H1 (cell line): ENCODE measurements around the gene FGF10. TPM values are rescaled to one million over a fixed set of nuclear protein-coding genes. Genes with fewer than 3 reads are reported as not detected.

Experiments used
- TAF1 ChIP-seq: IDR thresholded peaks from 2 replicates; pipeline ENCODE4 v1.6.1; 2011; ENCODE audit warnings: mild to moderate bottlenecking, low read depth, low read length
- polyA plus RNA-seq, 7 experiments: library from polyadenylated mRNA; depleted of rRNA in 3 of 7; stranded (reverse) in 5 of 7; unstranded in 2 of 7; fragments of >200 nt in 5 of 7; fragments of 200-250 nt in 2 of 7; gene quantifications; 1 replicate in 5 of 7; 2 replicates in 1 of 7; 4 replicates in 1 of 7; pipeline versions ENCODE4 v1.2.1 to v1.2.3, GENCODE V29; 2011 to 2013; ENCODE audit warnings: missing spikeins in 2 of 7, mixed read lengths in 2 of 7
- total RNA-seq: library from RNA; stranded (reverse); fragmentation: NEBNext Ultra II Directional; extraction: Animal tissue kit (Norgen Biotek cat#: 25700); gene quantifications from 2 replicates; pipeline ENCODE4 v1.2.1, GENCODE V29; 2021
- TF ChIP-seq, protein P1 (sequence below): IDR thresholded peaks from 2 replicates; pipeline ENCODE4 v1.6.1; 2012; ENCODE audit warnings: low read length, inconsistent platforms

Gene FGF10
- total and polyA plus RNA-seq, 2 of the 8 experiments (the other 6 are each of a cell fraction or from before 2014, with no cell fraction given): 0.06 to 0.54 TPM

DNA sequence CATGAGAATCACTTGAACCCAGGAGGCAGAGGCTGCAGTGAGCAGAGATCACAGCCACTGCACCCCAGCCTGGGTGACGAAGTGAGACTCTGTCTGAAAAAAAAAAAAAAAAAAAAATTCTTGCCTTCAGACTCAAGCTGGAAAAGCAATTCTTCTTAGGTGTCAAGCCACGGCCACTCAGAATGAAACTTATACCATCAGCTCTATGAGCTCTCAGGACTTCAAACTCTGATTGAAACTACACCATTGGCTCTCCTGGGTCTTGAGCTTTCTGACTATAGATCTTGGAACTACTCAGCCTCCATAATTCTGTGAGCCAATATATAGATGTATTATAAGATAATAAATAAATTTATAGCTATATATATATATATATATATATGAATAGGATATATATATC is 12.9 kb upstream of the FGF10 start (continued):
- TF ChIP-seq, protein P1, sequence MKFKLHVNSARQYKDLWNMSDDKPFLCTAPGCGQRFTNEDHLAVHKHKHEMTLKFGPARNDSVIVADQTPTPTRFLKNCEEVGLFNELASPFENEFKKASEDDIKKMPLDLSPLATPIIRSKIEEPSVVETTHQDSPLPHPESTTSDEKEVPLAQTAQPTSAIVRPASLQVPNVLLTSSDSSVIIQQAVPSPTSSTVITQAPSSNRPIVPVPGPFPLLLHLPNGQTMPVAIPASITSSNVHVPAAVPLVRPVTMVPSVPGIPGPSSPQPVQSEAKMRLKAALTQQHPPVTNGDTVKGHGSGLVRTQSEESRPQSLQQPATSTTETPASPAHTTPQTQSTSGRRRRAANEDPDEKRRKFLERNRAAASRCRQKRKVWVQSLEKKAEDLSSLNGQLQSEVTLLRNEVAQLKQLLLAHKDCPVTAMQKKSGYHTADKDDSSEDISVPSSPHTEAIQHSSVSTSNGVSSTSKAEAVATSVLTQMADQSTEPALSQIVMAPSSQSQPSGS: no peak
- TF ChIP-seq TAF1: no peak
- TF ChIP-seq, all 59 proteins: peak for 0
